Measurements from ENCODE around the gene XYLT2. TPM values are rescaled to one million over a fixed set of nuclear protein-coding genes. Genes with fewer than 3 reads are reported as not detected.

The XYLT2 gene
- total and polyA plus RNA-seq, 9 of the 15 experiments (the other 6 are each of a cell fraction or from before 2014, with no cell fraction given), result 0.63 to 9.1 (median 4.3) TPM

GRCh38 chr17:50319306-50320004, 26.5 kb upstream of the XYLT2 start (continued):
- no peak for TF ChIP-seq THRA (IDR thresholded peaks at IDR 0.05)
- TF ChIP-seq GTF2A2 (tag; IDR thresholded peaks at IDR 0.05), result peak; percentile 87
- TF ChIP-seq MECOM (CRISPR knock-in tag; IDR thresholded peaks at IDR 0.05), result peak; percentile 79; the same call in 1 of the 2 replicates
- no peak for TF ChIP-seq NELFE (IDR thresholded peaks at IDR 0.05; ENCODE audit: insufficient read depth, insufficient read length)
- no peak for TF ChIP-seq BCLAF1 (IDR thresholded peaks at IDR 0.05; ENCODE audit: borderline replicate concordance in 1 of 2, control insufficient read depth in 1 of 2, low read depth in 2 of 2, low read length in 1 of 2)
- TF ChIP-seq SREBF2 (CRISPR knock-in tag; IDR thresholded peaks at IDR 0.05), result no peak
- TF ChIP-seq POLR2AphosphoS2 (IDR thresholded peaks at IDR 0.05; ENCODE audit: low read length), result no peak
- no peak for TF ChIP-seq ZNF347 (CRISPR knock-in tag; IDR thresholded peaks at IDR 0.05; ENCODE audit: low read depth)
- no peak for TF ChIP-seq ZNF140 (CRISPR knock-in tag; IDR thresholded peaks at IDR 0.05)
- TF ChIP-seq MAFK (IDR thresholded peaks at IDR 0.05; ENCODE audit: low read length), result no peak
- no peak for TF ChIP-seq ZNF282 (CRISPR knock-in tag; IDR thresholded peaks at IDR 0.05)
- TF ChIP-seq SAFB (IDR thresholded peaks at IDR 0.05; ENCODE audit: borderline replicate concordance, low read depth, low read length), result no peak
- TF ChIP-seq NFXL1 (CRISPR knock-in tag; IDR thresholded peaks at IDR 0.05), result peak; percentile 89
- TF ChIP-seq MXI1 (IDR thresholded peaks at IDR 0.05; ENCODE audit: low read depth, low read length), result no peak
- no peak for TF ChIP-seq KDM1A (IDR thresholded peaks at IDR 0.05)
- TF ChIP-seq BRCA1 (IDR thresholded peaks at IDR 0.05), result no peak
- TF ChIP-seq BRCA1 (CRISPR knock-in tag; IDR thresholded peaks at IDR 0.05), result no peak
- TF ChIP-seq CBFA2T3 (IDR thresholded peaks at IDR 0.05), result no peak
- TF ChIP-seq CREBBP (IDR thresholded peaks at IDR 0.05; ENCODE audit: low read depth, low read length), result no peak
- TF ChIP-seq ZBTB9 (CRISPR knock-in tag; IDR thresholded peaks at IDR 0.05), result peak; percentile 87; the same call in 1 of the 2 replicates
- no peak for TF ChIP-seq GTF2B (IDR thresholded peaks at IDR 0.05; ENCODE audit: extremely low read depth, insufficient read length)
- TF ChIP-seq NR2F6 (CRISPR knock-in tag; IDR thresholded peaks at IDR 0.05), result no peak
- TF ChIP-seq RUNX1 (IDR thresholded peaks at IDR 0.05; ENCODE audit: low read depth), result no peak
- no peak for TF ChIP-seq SIX5 (IDR thresholded peaks at IDR 0.05; ENCODE audit: borderline replicate concordance in 1 of 2, insufficient read depth in 1 of 2, low read depth in 1 of 2, low read length in 2 of 2)
- no peak for TF ChIP-seq CBX1 (IDR thresholded peaks at IDR 0.05; ENCODE audit: low read depth)

Data from K562 (cell line).